ENCODE data around the gene SAMD4A. TPM values are rescaled to one million over a fixed set of nuclear protein-coding genes. Genes with fewer than 3 reads are reported as not detected.
"Not testable (repeated sequence)": the region's sequence is repeated elsewhere in the genome, so short reads cannot be mapped to it uniquely, and the experiment has no call there.

Gene SAMD4A
- total RNA-seq, 2 donors from 2014 or later: 11.2 to 15.3 TPM

DNA sequence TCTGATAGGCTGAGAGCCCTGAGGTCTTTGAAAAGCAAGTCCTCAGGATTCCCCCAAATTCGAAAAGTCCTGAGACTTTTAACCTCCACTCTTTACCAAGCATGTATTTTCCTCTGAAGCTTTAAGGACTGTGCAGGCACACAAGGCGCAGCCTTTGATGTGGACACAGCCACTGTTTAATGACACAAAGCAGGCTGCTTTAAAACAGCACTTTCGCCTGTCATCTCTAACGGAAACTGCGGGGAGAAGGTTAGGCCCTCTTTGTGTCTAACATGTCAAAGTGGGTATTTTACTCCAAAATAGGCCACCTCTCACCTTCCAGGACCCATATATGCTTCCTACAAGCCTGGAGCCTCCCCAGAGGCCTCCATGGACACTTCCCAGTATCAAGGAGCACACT lies 176.5 kb downstream of the SAMD4A start:
- no peaks in the 10 kb centered on the region for H3K36me3 ChIP-seq (replicated peaks in 1 of 2; ENCODE audit: insufficient read depth in 1 of 2, low read depth in 2 of 2)
- DNase-seq (no peak), ATAC-seq (no peak)
- no peak for TF ChIP-seq POLR2A (IDR thresholded peaks at IDR 0.05)
- TF ChIP-seq, protein P1, sequence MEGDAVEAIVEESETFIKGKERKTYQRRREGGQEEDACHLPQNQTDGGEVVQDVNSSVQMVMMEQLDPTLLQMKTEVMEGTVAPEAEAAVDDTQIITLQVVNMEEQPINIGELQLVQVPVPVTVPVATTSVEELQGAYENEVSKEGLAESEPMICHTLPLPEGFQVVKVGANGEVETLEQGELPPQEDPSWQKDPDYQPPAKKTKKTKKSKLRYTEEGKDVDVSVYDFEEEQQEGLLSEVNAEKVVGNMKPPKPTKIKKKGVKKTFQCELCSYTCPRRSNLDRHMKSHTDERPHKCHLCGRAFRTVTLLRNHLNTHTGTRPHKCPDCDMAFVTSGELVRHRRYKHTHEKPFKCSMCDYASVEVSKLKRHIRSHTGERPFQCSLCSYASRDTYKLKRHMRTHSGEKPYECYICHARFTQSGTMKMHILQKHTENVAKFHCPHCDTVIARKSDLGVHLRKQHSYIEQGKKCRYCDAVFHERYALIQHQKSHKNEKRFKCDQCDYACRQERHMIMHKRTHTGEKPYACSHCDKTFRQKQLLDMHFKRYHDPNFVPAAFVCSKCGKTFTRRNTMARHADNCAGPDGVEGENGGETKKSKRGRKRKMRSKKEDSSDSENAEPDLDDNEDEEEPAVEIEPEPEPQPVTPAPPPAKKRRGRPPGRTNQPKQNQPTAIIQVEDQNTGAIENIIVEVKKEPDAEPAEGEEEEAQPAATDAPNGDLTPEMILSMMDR (IDR thresholded peaks at IDR 0.05): no peak
- H3K9me3 ChIP-seq: no peaks in the 10 kb centered on the region
- no peaks in the 10 kb centered on the region for H3K27me3 ChIP-seq
- no peaks in the 10 kb centered on the region for H3K4me1 ChIP-seq
- H3K27ac ChIP-seq: no peak overlapping the region
- intact Hi-C loops (cut with DNase I): no loop called here
- no peak overlapping the region for H3K4me3 ChIP-seq
- 90 to 94% methylated on average over 5 of the region's 5 CpGs for WGBS, 2 donors

- no peak overlapping the region for H3K27ac ChIP-seq
- intact Hi-C loops (cut with DNase I): no loop called here
- H3K36me3 ChIP-seq (replicated peaks in 1 of 2; ENCODE audit: insufficient read depth in 1 of 2, low read depth in 2 of 2): no peaks in the 10 kb centered on the region
- H3K27me3 ChIP-seq: no peaks in the 10 kb centered on the region
- ATAC-seq (no peak), DNase-seq (no peak)
- H3K4me1 ChIP-seq: no peaks in the 10 kb centered on the region
- H3K4me3 ChIP-seq: no peak overlapping the region
- WGBS, 2 donors: 79 to 80% methylated on average over 3 of the region's 3 CpGs
- TF ChIP-seq POLR2A (IDR thresholded peaks at IDR 0.05): no peak
- TF ChIP-seq, protein P1 (IDR thresholded peaks at IDR 0.05): no peak
- H3K9me3 ChIP-seq: no peaks in the 10 kb centered on the region
Observed at GRCh38 chr14:54746019-54746418, 179.1 kb downstream of the SAMD4A start.

- Histone ChIP-seq H3K36me3 (replicated peaks in 1 of 2; ENCODE audit: insufficient read depth in 1 of 2, low read depth in 2 of 2) (peaks cover 3 to 9% of the 10 kb centered on the region in 2 donors), H3K27ac (no peak overlapping the region), H3K27me3 (no peaks in the 10 kb centered on the region), H3K9me3 (no peaks in the 10 kb centered on the region), H3K4me1 (no peaks in the 10 kb centered on the region), H3K4me3 (no peak overlapping the region)
- ATAC-seq (no peak), DNase-seq (no peak)
- TF ChIP-seq POLR2A (IDR thresholded peaks at IDR 0.05): no peak
- TF ChIP-seq, protein P1 (IDR thresholded peaks at IDR 0.05): no peak
- intact Hi-C loops (cut with DNase I): no loop called here
- WGBS, 2 donors: 90 to 91% methylated on average over 1 of the region's 1 CpG
Observed at GRCh38 chr14:54747616-54748015, 180.7 kb downstream of the SAMD4A start.

GRCh38 chr14:54749180-54749579 lies 182.3 kb downstream of the SAMD4A start:
- WGBS, 2 donors: 79 to 90% methylated on average over 4 of the region's 4 CpGs
- TF ChIP-seq, protein P1 (IDR thresholded peaks at IDR 0.05): no peak
- TF ChIP-seq POLR2A (IDR thresholded peaks at IDR 0.05): no peak
- no peak overlapping the region for H3K27ac ChIP-seq

GRCh38 chr14:54749727-54750126 lies 182.8 kb downstream of the SAMD4A start:
- 89 to 96% methylated on average over 5 of the region's 5 CpGs for whole genome bisulfite sequencing, 2 donors

More at GRCh38 chr14:54749180-54749579, 182.3 kb downstream of the SAMD4A start:
- H3K4me1 ChIP-seq: no peaks in the 10 kb centered on the region
- no peak for ATAC-seq
- DNase-seq: no peak
- intact Hi-C loops (cut with DNase I): no loop called here
- no peaks in the 10 kb centered on the region for H3K27me3 ChIP-seq
- no peak overlapping the region for H3K4me3 ChIP-seq
- no peaks in the 10 kb centered on the region for H3K9me3 ChIP-seq
- H3K36me3 ChIP-seq (replicated peaks in 1 of 2; ENCODE audit: insufficient read depth in 1 of 2, low read depth in 2 of 2): peaks cover 3 to 9% of the 10 kb centered on the region in 2 donors

DNA sequence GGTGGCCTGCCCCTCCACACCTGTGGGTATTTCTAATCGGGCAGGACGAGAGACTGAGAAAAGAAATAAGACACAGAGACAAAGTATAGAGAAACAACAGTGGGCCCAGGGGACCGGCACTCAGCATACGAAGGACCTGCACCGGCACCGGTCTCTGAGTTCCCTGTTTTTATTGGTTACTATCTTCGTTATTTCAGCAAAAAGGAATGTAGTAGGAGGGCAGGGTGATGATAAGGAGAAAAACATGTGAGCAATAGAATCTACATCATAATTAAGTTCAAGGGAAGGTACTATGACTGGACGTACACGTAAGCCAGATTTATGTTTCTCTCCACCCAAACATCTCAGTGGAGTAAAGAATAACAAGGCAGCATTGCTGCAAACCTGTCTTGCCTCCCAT lies 185.7 kb downstream of the SAMD4A start:
- intact Hi-C loops (cut with DNase I); H3K4me1 ChIP-seq; H3K27ac ChIP-seq; H3K27me3 ChIP-seq; H3K36me3 ChIP-seq (replicated peaks in 1 of 2; ENCODE audit: insufficient read depth in 1 of 2, low read depth in 2 of 2); DNase-seq; H3K4me3 ChIP-seq; H3K9me3 ChIP-seq; ATAC-seq: not testable (repeated sequence)
- 84 to 88% methylated on average over 9 of the region's 9 CpGs for WGBS, 2 donors

More at GRCh38 chr14:54749727-54750126, 182.8 kb downstream of the SAMD4A start:
- Histone ChIP-seq H3K4me3 (no peak overlapping the region), H3K36me3 (replicated peaks in 1 of 2; ENCODE audit: insufficient read depth in 1 of 2, low read depth in 2 of 2) (peaks cover 3 to 9% of the 10 kb centered on the region in 2 donors), H3K4me1 (no peaks in the 10 kb centered on the region), H3K27me3 (no peaks in the 10 kb centered on the region), H3K27ac (no peak overlapping the region), H3K9me3 (no peaks in the 10 kb centered on the region)
- no peak for TF ChIP-seq POLR2A (IDR thresholded peaks at IDR 0.05)
- TF ChIP-seq, protein P1 (IDR thresholded peaks at IDR 0.05): no peak
- intact Hi-C loops (cut with DNase I): no loop called here
- no peak for ATAC-seq
- no peak for DNase-seq

DNA sequence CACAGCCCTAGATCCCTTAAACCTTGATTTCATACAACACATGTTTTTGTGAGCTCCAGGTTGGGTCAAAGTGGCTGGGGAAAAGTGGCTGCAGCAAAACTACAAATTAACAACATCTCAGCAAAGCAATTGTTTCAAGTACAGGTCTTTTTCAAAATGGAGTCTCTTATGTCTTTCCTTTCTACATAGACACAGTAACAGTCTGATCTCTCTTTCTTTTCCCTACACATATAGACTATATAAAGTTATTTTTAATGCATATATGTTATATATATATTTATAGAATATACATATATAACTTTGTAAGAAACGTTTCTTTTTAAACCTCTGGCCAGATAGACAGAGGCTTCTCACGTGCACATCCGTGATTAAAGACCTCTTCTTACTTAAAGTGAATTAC lies 186.5 kb downstream of the SAMD4A start:
- H3K9me3 ChIP-seq; H3K4me3 ChIP-seq; intact Hi-C loops (cut with DNase I); DNase-seq; H3K27ac ChIP-seq; H3K27me3 ChIP-seq; H3K36me3 ChIP-seq (replicated peaks in 1 of 2; ENCODE audit: insufficient read depth in 1 of 2, low read depth in 2 of 2); ATAC-seq; H3K4me1 ChIP-seq: not testable (repeated sequence)
- WGBS, 2 donors: 80 to 84% methylated on average over 3 of the region's 3 CpGs
